ENCODE data around the gene SULT1E1. TPM values are rescaled to one million over a fixed set of nuclear protein-coding genes. Genes with fewer than 3 reads are reported as not detected.

Gene SULT1E1
- total RNA-seq, 1 donor from 2014 or later: not detected

DNA sequence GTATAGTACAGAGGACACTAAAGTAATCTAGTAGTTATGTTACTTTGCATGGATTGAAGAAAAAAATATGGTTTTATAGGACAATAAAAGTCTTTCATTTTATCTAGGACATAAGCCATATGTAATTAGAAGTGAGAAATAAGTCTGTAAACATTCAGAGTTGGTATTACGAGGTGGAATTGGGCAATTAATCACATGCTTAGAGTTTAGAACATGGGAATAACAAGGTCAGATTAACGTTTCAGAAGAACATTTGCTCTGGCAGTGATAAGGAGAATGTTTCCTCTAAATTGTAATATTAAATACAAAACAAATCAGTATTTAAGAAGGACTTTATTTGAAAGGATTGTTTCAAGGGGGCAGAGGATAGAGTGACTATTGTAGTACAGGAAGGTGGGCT lies 15.6 kb upstream of the SULT1E1 start:
- no peaks in the 10 kb centered on the region for H3K36me3 ChIP-seq
- H3K9ac ChIP-seq: no peak overlapping the region
- Mint-ChIP-seq H3K27ac (no peak overlapping the region), H3K4me3 (no peak overlapping the region), H3K9me3 (peaks cover 5% of the 10 kb centered on the region), H3K4me1 (no peaks in the 10 kb centered on the region), H3K27me3 (ENCODE audit: insufficient read depth, low read depth) (peaks cover 2% of the 10 kb centered on the region), H3K36me3 (no peaks in the 10 kb centered on the region)
- no peaks in the 10 kb centered on the region for H3F3A ChIP-seq (ENCODE audit: low read depth)
- no peak for DNase-seq (ENCODE audit: low spot score)
- TF ChIP-seq EZH2 (IDR thresholded peaks at IDR 0.05) (no peak), EZH2phosphoT487 (IDR thresholded peaks at IDR 0.05) (no peak), CTCF (IDR thresholded peaks at IDR 0.05) (no peak)
- H3K4me2 ChIP-seq: no peak overlapping the region
- no peaks in the 10 kb centered on the region for H3K79me2 ChIP-seq (ENCODE audit: low read depth)
- no peak overlapping the region for H3K4me3 ChIP-seq
- no peak overlapping the region for H2AFZ ChIP-seq (replicated peaks)
- H3K9me3 ChIP-seq (ENCODE audit: low read depth): no peaks in the 10 kb centered on the region
- no peaks in the 10 kb centered on the region for H3K4me1 ChIP-seq
- no peak overlapping the region for H3K27ac ChIP-seq
- H3K27me3 ChIP-seq: no peaks in the 10 kb centered on the region
- H4K20me1 ChIP-seq (ENCODE audit: low read depth): no peaks in the 10 kb centered on the region

- Histone ChIP-seq H3K9ac (no peak overlapping the region), H3K79me2 (ENCODE audit: low read depth) (no peaks in the 10 kb centered on the region), H3K27me3 (no peaks in the 10 kb centered on the region), H3K4me3 (no peak overlapping the region), H4K20me1 (ENCODE audit: low read depth) (no peaks in the 10 kb centered on the region), H3K9me3 (ENCODE audit: low read depth) (no peaks in the 10 kb centered on the region), H3K4me1 (no peaks in the 10 kb centered on the region), H3K36me3 (no peaks in the 10 kb centered on the region), H3K27ac (no peak overlapping the region), H3K4me2 (no peak overlapping the region), H2AFZ (replicated peaks) (no peak overlapping the region), H3F3A (ENCODE audit: low read depth) (no peaks in the 10 kb centered on the region)
- Mint-ChIP-seq H3K9me3 (peaks cover 5% of the 10 kb centered on the region), H3K4me3 (no peak overlapping the region), H3K36me3 (no peaks in the 10 kb centered on the region), H3K4me1 (no peaks in the 10 kb centered on the region), H3K27me3 (ENCODE audit: insufficient read depth, low read depth) (peaks cover 2% of the 10 kb centered on the region), H3K27ac (no peak overlapping the region)
- no peak for DNase-seq (ENCODE audit: low spot score)
- TF ChIP-seq EZH2 (IDR thresholded peaks at IDR 0.05): no peak
- TF ChIP-seq CTCF (IDR thresholded peaks at IDR 0.05): no peak
- no peak for TF ChIP-seq EZH2phosphoT487 (IDR thresholded peaks at IDR 0.05)
Measured at GRCh38 chr4:69874507-69874906, 14.6 kb upstream of the SULT1E1 start.

DNA sequence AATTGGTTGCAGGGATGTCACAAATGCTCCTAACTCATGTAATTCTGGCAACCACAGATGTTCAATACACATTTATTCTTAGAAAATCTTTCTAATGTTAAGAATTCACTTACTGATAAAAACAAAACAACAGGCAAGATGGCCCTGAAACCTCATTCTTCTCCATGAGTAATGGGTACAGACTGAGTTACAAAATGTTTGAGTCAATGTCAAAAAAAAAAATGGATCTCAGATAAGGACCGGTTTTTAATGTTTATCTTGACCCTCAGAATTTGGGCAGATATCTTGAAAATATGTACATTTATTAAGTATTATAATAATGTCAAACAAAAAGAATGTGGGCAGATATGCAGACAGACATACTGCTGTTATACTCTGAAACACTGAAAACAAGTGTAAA lies 1.8 kb upstream of the SULT1E1 start:
- Histone ChIP-seq H3K27ac (no peak overlapping the region), H3K36me3 (no peaks in the 10 kb centered on the region), H3F3A (ENCODE audit: low read depth) (no peaks in the 10 kb centered on the region), H3K4me2 (no peak overlapping the region), H2AFZ (replicated peaks) (no peak overlapping the region), H3K4me1 (no peaks in the 10 kb centered on the region), H3K79me2 (ENCODE audit: low read depth) (no peaks in the 10 kb centered on the region), H3K27me3 (no peaks in the 10 kb centered on the region), H4K20me1 (ENCODE audit: low read depth) (no peaks in the 10 kb centered on the region), H3K9me3 (ENCODE audit: low read depth) (no peaks in the 10 kb centered on the region), H3K4me3 (no peak overlapping the region), H3K9ac (no peak overlapping the region)
- H3K27ac Mint-ChIP-seq: no peak overlapping the region
- H3K27me3 Mint-ChIP-seq (ENCODE audit: insufficient read depth, low read depth): no peaks in the 10 kb centered on the region
- H3K9me3 Mint-ChIP-seq: no peaks in the 10 kb centered on the region
- no peaks in the 10 kb centered on the region for H3K36me3 Mint-ChIP-seq
- no peaks in the 10 kb centered on the region for H3K4me1 Mint-ChIP-seq
- TF ChIP-seq EZH2phosphoT487 (IDR thresholded peaks at IDR 0.05) (no peak), CTCF (IDR thresholded peaks at IDR 0.05) (no peak), EZH2 (IDR thresholded peaks at IDR 0.05) (no peak)
- no peak overlapping the region for H3K4me3 Mint-ChIP-seq
- DNase-seq (ENCODE audit: low spot score): no peak
